HL-60 (cell line): ENCODE measurements around the gene OR13C5.

Experiments
- DNase-seq, 2 experiments: peaks; one replicate each; pipeline ENCODE4 v3.0.0-alpha.2; 2010 to 2020; ENCODE audit warnings: low read depth in 1 of 2, low spot score in 1 of 2
- H3K27ac ChIP-seq: fragments of 250-450 bp; sonication (Bioruptor Pico); replicated peaks from 2 replicates; pipeline ENCODE4 v1.5.1; 2020; ENCODE audit warnings: mild to moderate bottlenecking, moderate library complexity
- H3K27me3 ChIP-seq: fragments of 250-450 bp; sonication (Bioruptor Pico); 2 replicates; pipeline ENCODE4 v1.5.1; 2021; ENCODE audit warnings: mild to moderate bottlenecking, moderate library complexity; ENCODE audit not compliant: insufficient read depth, poor library complexity, severe bottlenecking
- H3K4me3 ChIP-seq: replicated peaks from 2 replicates; pipeline ENCODE4 v1.5.1; 2011; ENCODE audit warnings: mild to moderate bottlenecking, control low read depth, low read length; ENCODE audit not compliant: insufficient read depth
- GABPA ChIP-seq: IDR thresholded peaks from 2 replicates; pipeline ENCODE4 v1.6.1; 2012; ENCODE audit warnings: low read depth
- POLR2AphosphoS5 ChIP-seq: IDR thresholded peaks from 2 replicates; pipeline ENCODE4 v1.6.1; 2012; ENCODE audit warnings: low read depth
- SPI1 ChIP-seq: IDR thresholded peaks from 2 replicates; pipeline ENCODE4 v1.6.1; 2012; ENCODE audit warnings: low read depth, mild to moderate bottlenecking, borderline replicate concordance
- TF ChIP-seq, protein P1 (sequence below): IDR thresholded peaks from one replicate; pipeline ENCODE4 v1.5.1; 2011; ENCODE audit warnings: low read length, control low read depth, inconsistent platforms; ENCODE audit not compliant: insufficient read depth
- TF ChIP-seq, protein P2 (sequence below): IDR thresholded peaks from 2 replicates; pipeline ENCODE4 v1.6.1; 2012; ENCODE audit warnings: low read depth; ENCODE audit not compliant: insufficient replicate concordance

The OR13C5 gene

DNA sequence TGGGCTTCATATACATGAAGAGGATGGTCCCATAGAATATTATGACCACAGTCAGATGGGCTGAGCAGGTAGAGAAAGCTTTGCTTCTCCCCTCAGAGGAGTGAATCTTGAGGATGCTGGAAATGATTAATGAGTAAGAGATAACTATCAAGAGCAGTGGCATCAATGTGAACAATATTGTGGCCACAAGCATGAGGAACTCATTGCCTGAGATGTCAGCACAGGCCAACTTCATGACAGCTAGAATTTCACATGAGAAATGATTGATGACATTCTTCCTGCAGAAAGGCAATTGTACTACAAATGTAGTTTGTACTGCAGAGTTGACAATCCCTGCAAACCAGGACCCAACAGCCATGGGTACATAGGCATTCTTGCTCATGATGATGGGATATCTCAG, 18.2 kb upstream of the OR13C5 start:
- TF ChIP-seq SPI1 = no peak
- no peak for TF ChIP-seq GABPA
- TF ChIP-seq, protein P1, sequence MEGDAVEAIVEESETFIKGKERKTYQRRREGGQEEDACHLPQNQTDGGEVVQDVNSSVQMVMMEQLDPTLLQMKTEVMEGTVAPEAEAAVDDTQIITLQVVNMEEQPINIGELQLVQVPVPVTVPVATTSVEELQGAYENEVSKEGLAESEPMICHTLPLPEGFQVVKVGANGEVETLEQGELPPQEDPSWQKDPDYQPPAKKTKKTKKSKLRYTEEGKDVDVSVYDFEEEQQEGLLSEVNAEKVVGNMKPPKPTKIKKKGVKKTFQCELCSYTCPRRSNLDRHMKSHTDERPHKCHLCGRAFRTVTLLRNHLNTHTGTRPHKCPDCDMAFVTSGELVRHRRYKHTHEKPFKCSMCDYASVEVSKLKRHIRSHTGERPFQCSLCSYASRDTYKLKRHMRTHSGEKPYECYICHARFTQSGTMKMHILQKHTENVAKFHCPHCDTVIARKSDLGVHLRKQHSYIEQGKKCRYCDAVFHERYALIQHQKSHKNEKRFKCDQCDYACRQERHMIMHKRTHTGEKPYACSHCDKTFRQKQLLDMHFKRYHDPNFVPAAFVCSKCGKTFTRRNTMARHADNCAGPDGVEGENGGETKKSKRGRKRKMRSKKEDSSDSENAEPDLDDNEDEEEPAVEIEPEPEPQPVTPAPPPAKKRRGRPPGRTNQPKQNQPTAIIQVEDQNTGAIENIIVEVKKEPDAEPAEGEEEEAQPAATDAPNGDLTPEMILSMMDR = no peak
- TF ChIP-seq, protein P2, sequence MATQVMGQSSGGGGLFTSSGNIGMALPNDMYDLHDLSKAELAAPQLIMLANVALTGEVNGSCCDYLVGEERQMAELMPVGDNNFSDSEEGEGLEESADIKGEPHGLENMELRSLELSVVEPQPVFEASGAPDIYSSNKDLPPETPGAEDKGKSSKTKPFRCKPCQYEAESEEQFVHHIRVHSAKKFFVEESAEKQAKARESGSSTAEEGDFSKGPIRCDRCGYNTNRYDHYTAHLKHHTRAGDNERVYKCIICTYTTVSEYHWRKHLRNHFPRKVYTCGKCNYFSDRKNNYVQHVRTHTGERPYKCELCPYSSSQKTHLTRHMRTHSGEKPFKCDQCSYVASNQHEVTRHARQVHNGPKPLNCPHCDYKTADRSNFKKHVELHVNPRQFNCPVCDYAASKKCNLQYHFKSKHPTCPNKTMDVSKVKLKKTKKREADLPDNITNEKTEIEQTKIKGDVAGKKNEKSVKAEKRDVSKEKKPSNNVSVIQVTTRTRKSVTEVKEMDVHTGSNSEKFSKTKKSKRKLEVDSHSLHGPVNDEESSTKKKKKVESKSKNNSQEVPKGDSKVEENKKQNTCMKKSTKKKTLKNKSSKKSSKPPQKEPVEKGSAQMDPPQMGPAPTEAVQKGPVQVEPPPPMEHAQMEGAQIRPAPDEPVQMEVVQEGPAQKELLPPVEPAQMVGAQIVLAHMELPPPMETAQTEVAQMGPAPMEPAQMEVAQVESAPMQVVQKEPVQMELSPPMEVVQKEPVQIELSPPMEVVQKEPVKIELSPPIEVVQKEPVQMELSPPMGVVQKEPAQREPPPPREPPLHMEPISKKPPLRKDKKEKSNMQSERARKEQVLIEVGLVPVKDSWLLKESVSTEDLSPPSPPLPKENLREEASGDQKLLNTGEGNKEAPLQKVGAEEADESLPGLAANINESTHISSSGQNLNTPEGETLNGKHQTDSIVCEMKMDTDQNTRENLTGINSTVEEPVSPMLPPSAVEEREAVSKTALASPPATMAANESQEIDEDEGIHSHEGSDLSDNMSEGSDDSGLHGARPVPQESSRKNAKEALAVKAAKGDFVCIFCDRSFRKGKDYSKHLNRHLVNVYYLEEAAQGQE = no peak
- TF ChIP-seq POLR2AphosphoS5 = no peak
- Histone ChIP-seq H3K27me3 (no peaks in the 10 kb centered on the region), H3K27ac (no peak overlapping the region), H3K4me3 (no peak overlapping the region)
- no peak for DNase-seq

DNA sequence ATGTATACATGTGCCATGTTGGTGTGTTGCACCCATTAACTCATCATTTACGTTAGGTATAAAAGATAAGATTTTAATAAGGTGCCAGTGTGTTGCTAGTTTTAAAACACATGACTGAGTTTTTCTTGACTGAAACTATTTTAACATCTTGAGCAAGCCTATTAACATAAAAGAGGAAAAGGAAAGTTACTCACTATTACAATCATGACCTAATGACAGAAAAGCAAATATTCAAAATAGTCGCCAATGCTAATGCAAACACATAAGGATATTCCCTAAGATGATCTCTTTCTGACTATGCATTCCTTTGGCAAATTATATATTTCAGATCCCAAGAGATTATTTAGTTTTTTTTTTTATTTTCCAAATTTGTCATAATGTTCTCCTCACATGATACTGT, 12.0 kb upstream of the OR13C5 start:
- TF ChIP-seq GABPA (no peak), POLR2AphosphoS5 (no peak), SPI1 (no peak)
- TF ChIP-seq, protein P1 = no peak
- TF ChIP-seq, protein P2 = no peak
- Histone ChIP-seq H3K27me3 (peaks cover 2% of the 10 kb centered on the region), H3K4me3 (no peak overlapping the region), H3K27ac (no peak overlapping the region)
- DNase-seq = no peak

DNA sequence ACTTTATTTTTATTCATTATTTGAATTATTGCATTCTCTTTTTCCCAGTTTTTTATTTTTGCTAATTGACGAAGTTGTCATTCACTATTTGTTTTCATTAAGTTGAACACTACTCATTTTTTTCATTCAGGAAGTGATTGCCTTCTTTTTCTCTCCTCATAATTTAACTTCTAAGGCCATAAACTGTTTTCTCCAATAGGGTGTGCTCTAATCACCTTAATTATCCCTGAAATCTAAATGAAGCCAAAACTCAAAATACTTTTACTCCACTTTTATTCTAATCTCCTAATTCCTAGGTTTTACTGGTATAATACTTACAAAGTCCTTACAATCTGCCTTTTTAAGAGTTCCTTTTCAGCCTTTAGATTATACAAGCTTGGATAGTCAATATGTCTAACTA, 9.1 kb upstream of the OR13C5 start:
- no peak overlapping the region for H3K27ac ChIP-seq
- no peak overlapping the region for H3K4me3 ChIP-seq
- H3K27me3 ChIP-seq = peaks cover 2% of the 10 kb centered on the region
- no peak for DNase-seq
- TF ChIP-seq, protein P1 = no peak
- TF ChIP-seq SPI1 = no peak
- no peak for TF ChIP-seq POLR2AphosphoS5
- TF ChIP-seq GABPA = no peak
- TF ChIP-seq, protein P2 = no peak
